Endodermal cell (in vitro differentiated cells): ENCODE data around the gene NLGN1. TPM values are rescaled to one million over a fixed set of nuclear protein-coding genes. Genes with fewer than 3 reads are reported as not detected.

Experiments
- DNase-seq: peaks from one replicate; pipeline ENCODE4 v3.0.0-alpha.2; 2017
- H3K27ac ChIP-seq: 2 replicates; pipeline ENCODE4 v1.5.1; 2013; ENCODE audit warnings: mild to moderate bottlenecking, low read depth, low read length, moderate library complexity
- H3K27me3 ChIP-seq: 2 replicates; pipeline ENCODE4 v1.6.1; 2013; ENCODE audit warnings: mild to moderate bottlenecking, low read length, moderate library complexity; ENCODE audit not compliant: insufficient read depth, control insufficient read depth, poor library complexity, severe bottlenecking
- H3K36me3 ChIP-seq: 2 replicates; pipeline ENCODE4 v1.7.0; 2013; ENCODE audit warnings: mild to moderate bottlenecking, low read length, moderate library complexity; ENCODE audit not compliant: control insufficient read depth, insufficient read depth
- H3K4me1 ChIP-seq: one replicate; pipeline ENCODE4 v1.7.0; 2013; ENCODE audit warnings: low read length; ENCODE audit not compliant: control insufficient read depth, insufficient read depth
- H3K4me3 ChIP-seq: 2 replicates; pipeline ENCODE4 v1.5.1; 2013; ENCODE audit warnings: mild to moderate bottlenecking, low read length, moderate library complexity
- H3K9ac ChIP-seq: 2 replicates; pipeline ENCODE4 v1.6.1; 2013; ENCODE audit warnings: mild to moderate bottlenecking, low read length, moderate library complexity; ENCODE audit not compliant: poor library complexity, severe bottlenecking; ENCODE audit errors: extremely low read depth
- H3K9me3 ChIP-seq: 2 replicates; pipeline ENCODE4 v1.6.1; 2013; ENCODE audit warnings: mild to moderate bottlenecking, low read length, moderate library complexity; ENCODE audit not compliant: control insufficient read depth
- H3K27ac Mint-ChIP-seq: 2 replicates; pipeline ENCODE4 v1.8.0; 2020; ENCODE audit warnings: mixed read lengths
- H3K27me3 Mint-ChIP-seq: 2 replicates; pipeline ENCODE4 v1.8.0; 2021; ENCODE audit warnings: mild to moderate bottlenecking, mixed read lengths; ENCODE audit not compliant: insufficient read depth
- H3K36me3 Mint-ChIP-seq: 2 replicates; pipeline ENCODE4 v1.8.0; 2020; ENCODE audit warnings: low read depth, mixed read lengths
- H3K4me1 Mint-ChIP-seq: 2 replicates; pipeline ENCODE4 v1.8.0; 2020; ENCODE audit warnings: mixed read lengths
- H3K4me3 Mint-ChIP-seq: 2 replicates; pipeline ENCODE4 v1.8.0; 2020; ENCODE audit warnings: mild to moderate bottlenecking, moderate library complexity, mixed read lengths
- H3K9me3 Mint-ChIP-seq: 2 replicates; pipeline ENCODE4 v1.8.0; 2020; ENCODE audit warnings: mild to moderate bottlenecking, mixed read lengths
- WGBS, 2 experiments: methylation state at CpG; one replicate each; pipeline versions ENCODE4 v1.1.5 to v1.1.7; 2013; ENCODE audit warnings: missing lambda C conversion rate in 2 of 2, mixed read lengths in 1 of 2; ENCODE audit not compliant: insufficient coverage in 1 of 2, insufficient read length in 1 of 2; 5-methylcytosine and 5-hydroxymethylcytosine counted together
- total RNA-seq, 2 donors: library from RNA; stranded (reverse); fragmentation: NEBNext Ultra II Directional in 1 of 2; extraction: Animal tissue kit (Norgen Biotek cat#: 25700) in 1 of 2; gene quantifications; 2 replicates in 1 of 2; 3 replicates in 1 of 2; pipeline ENCODE4 v1.2.1, GENCODE V29; 2021
- TF ChIP-seq, protein P1 (sequence below): fragments of 200-600 bp; sonication (generic); conservative IDR thresholded peaks from 2 replicates; pipeline ENCODE4 v1.5.0; 2021; ENCODE audit warnings: antibody characterized with exemption, mild to moderate bottlenecking

Gene NLGN1
- total RNA-seq, 2 donors from 2014 or later = 3.4 to 14.3 TPM

DNA sequence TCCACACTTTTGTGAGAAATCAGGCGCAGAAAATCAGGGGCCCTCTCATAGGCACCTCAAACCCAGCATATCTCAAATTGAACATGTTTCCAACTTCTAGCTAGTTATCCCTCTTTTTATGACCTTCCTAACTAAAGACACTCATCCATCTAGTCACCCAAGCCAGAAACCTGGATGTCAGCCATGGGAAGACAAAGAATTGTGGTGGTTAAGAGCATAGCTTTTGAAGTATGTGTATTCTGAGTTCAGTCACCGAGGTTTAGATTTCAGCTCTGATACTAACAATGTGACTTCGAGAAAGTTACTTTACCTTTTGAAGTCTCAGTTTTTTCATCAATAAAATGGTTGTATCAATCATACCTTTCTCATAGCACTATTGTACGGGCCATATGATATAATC lies 495.5 kb downstream of the NLGN1 start:
- Histone ChIP-seq H3K27me3 (no peaks in the 10 kb centered on the region), H3K27ac (no peak overlapping the region), H3K4me1 (no peaks in the 10 kb centered on the region), H3K9me3 (no peaks in the 10 kb centered on the region), H3K4me3 (no peak overlapping the region), H3K9ac (no peak overlapping the region), H3K36me3 (no peaks in the 10 kb centered on the region)
- Mint-ChIP-seq H3K36me3 (no peaks in the 10 kb centered on the region), H3K9me3 (no peaks in the 10 kb centered on the region), H3K27me3 (no peaks in the 10 kb centered on the region), H3K4me3 (no peak overlapping the region), H3K4me1 (peaks cover 11% of the 10 kb centered on the region), H3K27ac (no peak overlapping the region)
- 82 to 93% methylated on average over 2 to 4 of the region's 4 CpGs for WGBS, 2 experiments
- DNase-seq = no peak
- TF ChIP-seq, protein P1, sequence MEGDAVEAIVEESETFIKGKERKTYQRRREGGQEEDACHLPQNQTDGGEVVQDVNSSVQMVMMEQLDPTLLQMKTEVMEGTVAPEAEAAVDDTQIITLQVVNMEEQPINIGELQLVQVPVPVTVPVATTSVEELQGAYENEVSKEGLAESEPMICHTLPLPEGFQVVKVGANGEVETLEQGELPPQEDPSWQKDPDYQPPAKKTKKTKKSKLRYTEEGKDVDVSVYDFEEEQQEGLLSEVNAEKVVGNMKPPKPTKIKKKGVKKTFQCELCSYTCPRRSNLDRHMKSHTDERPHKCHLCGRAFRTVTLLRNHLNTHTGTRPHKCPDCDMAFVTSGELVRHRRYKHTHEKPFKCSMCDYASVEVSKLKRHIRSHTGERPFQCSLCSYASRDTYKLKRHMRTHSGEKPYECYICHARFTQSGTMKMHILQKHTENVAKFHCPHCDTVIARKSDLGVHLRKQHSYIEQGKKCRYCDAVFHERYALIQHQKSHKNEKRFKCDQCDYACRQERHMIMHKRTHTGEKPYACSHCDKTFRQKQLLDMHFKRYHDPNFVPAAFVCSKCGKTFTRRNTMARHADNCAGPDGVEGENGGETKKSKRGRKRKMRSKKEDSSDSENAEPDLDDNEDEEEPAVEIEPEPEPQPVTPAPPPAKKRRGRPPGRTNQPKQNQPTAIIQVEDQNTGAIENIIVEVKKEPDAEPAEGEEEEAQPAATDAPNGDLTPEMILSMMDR = no peak

DNA sequence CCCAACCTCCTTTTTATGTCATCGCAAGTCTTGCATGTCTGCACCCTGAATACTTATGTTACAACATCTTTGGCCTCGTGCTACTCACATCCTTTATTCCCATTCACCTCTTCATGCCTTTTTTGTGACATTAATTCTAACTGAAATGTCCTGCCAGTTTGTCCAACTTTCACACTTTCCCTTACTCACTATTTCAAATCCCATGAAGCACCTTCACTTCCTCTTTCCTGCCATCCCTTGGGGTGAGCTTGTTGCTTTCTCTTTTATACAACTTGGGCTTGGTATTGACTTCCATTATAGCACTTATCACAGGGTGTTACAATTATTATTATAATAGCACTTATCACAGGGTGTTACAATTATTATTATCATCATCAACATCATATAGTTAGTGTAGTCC lies 496.3 kb downstream of the NLGN1 start:
- no peak for DNase-seq

DNA sequence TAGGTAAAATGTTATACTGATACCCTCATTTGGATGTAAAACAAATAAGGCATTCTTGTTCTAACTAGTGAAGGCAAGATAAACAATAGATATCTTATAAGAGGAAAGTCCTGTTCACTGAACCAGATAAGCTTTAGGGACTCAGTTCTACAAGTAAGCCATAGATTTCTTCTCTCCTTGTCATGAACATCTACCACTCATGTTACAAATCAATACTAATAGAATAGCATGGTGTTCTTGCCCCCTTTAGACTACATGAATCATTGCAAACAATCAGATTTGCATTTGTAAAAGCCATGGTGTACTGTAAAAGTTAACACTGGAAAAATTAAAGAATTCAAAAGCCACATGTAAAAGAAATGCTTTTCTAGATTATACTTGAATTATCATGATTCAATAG lies 500.1 kb downstream of the NLGN1 start:
- Mint-ChIP-seq H3K27me3 (no peaks in the 10 kb centered on the region), H3K4me1 (peaks cover 12% of the 10 kb centered on the region), H3K9me3 (no peaks in the 10 kb centered on the region), H3K27ac (no peak overlapping the region), H3K4me3 (no peak overlapping the region), H3K36me3 (no peaks in the 10 kb centered on the region)
- H3K27me3 ChIP-seq = no peaks in the 10 kb centered on the region
- no peak for DNase-seq
- H3K9me3 ChIP-seq = no peaks in the 10 kb centered on the region
- H3K4me1 ChIP-seq = no peaks in the 10 kb centered on the region
- no peaks in the 10 kb centered on the region for H3K36me3 ChIP-seq
- H3K4me3 ChIP-seq = no peak overlapping the region
- TF ChIP-seq, protein P1 = no peak
- no peak overlapping the region for H3K9ac ChIP-seq
- no peak overlapping the region for H3K27ac ChIP-seq

More for the DNA sequence above, 496.3 kb downstream of the NLGN1 start:
- Mint-ChIP-seq H3K36me3 (no peaks in the 10 kb centered on the region), H3K27ac (no peak overlapping the region), H3K9me3 (no peaks in the 10 kb centered on the region), H3K27me3 (no peaks in the 10 kb centered on the region), H3K4me3 (no peak overlapping the region), H3K4me1 (peaks cover 11% of the 10 kb centered on the region)
- no peaks in the 10 kb centered on the region for H3K36me3 ChIP-seq
- H3K27ac ChIP-seq = no peak overlapping the region
- H3K27me3 ChIP-seq = no peaks in the 10 kb centered on the region
- no peaks in the 10 kb centered on the region for H3K4me1 ChIP-seq
- H3K4me3 ChIP-seq = no peak overlapping the region
- no peak overlapping the region for H3K9ac ChIP-seq
- 90 to 100% methylated on average over 1 to 2 of the region's 2 CpGs for WGBS, 2 experiments
- H3K9me3 ChIP-seq = no peaks in the 10 kb centered on the region
- TF ChIP-seq, protein P1 = no peak
